DLD1 (cell line): ENCODE measurements around the gene LOXL1.

Experiments
- in situ Hi-C: cut with HindIII; loops from 2 replicates; pipeline ENCODE4 v1.10.0; 2017; ENCODE audit warnings: low sequenced_read_pairs

LOXL1 gene

DNA sequence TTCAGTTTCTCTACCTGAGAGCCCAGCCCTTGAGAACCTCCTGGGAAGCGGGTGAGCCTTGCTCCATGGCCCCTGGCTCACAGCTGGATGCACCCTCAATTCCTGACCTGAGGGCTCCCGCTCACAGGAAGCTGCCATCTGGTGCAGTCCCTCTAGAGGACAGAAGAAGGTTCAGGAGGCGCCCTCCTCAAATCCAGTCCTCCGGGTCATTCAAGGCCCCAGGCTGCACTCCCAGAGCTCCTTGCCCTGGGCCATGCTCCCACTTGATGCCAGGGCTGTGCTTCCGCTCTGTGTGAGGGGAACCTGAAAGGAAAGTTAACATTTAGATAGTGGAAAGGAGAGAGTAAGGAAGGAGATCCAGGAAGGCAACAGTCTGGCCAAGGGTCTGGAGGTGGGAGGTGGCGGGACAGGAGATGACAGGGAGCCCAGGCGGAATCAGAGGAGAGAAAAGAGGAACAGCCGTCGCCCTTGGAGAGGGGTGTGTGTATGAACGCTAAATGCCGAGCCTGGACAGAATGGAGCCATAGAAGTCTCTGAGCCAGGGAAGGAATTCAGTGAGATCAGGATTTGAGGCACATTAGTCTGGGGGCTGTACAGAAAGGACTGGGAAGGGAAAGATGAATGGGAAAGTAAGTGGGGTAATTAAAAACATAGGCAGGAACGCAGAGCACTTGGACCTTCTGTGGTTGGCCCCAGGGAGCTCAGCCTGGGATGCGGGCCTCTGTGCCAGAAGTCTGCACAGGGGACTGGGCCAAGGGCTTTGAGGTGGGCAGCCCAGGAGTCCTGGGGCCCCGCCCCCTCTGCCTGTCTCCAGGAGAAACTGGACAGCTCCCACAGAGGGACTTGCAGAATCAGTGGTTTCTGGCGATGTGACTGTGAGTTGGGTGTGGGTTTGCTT is 26.8 kb upstream of the LOXL1 start:
- in situ Hi-C loops, result no loop called here

DNA sequence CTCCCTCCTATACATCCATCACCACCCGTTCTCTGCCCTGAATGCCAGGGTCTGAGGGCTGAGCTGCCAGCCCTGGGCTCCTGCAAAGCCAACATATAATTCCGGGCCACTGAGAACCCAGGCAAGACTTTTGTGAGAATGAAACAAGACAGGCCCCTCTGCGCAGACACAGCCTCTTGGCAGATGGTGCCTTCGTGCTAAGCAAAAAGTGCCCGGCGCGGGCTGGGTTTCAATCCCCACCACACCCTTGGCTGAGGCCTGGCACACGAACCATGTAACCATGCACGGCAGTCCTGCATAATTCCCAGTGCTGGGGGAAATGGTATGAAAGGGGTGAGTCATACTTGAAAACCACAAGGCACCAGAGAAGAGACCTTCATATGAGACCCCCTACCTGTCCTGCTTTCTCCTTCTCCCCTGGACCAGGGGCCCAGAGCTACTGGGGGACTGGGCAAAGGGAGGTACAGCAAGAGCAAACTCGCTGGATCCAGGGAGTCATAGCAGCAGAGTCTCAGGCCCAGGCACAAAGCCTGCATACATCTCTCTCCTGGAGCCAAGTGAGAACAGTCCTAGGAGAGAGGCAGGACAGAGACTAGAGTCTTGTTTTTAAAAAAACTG is 26.1 kb upstream of the LOXL1 start:
- in situ Hi-C loops, result no loop called here

DNA sequence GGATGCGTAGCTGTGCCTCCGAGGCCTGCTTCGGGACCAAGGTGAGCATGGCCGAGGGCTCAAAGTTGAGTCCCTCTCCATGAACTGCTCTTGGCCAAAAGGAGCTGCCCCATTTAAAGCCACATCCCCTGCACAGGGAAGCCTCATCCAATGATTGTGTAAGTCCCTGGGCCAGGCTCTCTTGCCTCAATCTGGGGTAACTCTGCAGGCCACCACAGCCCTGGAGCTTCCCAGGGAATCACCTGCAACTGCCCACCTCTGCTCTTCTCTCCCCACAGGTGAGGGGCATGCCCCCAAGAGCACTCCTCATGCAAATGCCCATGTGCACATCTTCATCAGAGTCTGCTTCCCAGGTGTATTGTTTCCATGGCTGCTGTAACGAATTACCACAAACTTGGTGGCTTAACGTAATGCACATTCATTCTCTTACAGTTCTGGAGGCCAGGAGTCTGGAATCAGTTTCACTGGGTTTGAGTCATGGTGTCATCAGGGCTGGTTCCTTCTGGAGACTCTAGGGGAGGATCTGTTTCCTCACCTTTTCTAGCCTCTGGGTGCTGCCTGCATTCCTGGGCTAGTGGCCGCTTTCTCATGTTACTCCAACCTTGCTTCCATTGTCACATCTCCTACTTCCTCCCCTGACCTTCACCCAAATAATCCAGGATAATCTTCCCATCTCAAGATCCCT is 25.0 kb upstream of the LOXL1 start:
- in situ Hi-C loops, result no loop called here

- in situ Hi-C loops, result no loop called here
These were observed 23.9 kb upstream of the LOXL1 start for GRCh38 chr15:73902121-73903020.

DNA sequence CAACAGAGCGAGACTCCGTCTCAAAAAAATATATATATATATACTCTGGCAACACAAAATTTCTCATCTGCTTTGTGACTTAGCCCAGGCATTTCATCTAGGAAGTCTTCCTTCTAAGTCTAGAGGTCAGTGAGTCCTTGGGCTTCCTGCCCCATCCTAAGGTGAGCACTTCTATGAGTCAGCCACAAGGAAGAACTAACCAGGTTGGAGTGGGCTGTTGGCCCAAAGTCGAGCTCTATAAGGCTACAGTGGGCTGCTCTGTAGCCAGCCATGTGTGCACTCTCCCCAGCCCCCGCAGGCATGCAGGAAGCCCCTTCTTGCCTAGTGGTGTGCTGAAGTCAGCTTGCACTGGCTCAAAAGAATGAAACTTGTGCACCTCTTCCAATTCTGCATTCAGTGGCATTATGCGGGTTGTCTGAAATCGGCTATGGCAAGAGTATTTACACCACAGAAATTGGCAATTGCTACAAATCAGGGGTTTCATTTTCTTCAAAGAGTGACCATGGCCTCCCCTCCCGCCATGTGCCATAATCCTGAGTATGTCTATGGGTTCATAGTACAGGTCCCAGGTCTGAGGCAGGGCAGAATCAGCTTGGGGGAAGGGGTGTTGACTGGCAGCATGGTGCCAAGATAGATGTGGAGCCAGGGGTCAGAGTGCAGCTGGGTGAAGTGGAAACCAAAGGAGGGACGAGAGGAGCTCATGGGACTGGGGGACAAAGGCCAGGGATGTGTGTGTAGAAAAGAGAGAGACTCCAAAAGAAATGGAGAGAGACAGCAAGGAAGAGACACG is 22.0 kb upstream of the LOXL1 start:
- in situ Hi-C loops, result no loop called here

- in situ Hi-C loops, result no loop called here
These were observed 20.9 kb upstream of the LOXL1 start for GRCh38 chr15:73905225-73905827.

DNA sequence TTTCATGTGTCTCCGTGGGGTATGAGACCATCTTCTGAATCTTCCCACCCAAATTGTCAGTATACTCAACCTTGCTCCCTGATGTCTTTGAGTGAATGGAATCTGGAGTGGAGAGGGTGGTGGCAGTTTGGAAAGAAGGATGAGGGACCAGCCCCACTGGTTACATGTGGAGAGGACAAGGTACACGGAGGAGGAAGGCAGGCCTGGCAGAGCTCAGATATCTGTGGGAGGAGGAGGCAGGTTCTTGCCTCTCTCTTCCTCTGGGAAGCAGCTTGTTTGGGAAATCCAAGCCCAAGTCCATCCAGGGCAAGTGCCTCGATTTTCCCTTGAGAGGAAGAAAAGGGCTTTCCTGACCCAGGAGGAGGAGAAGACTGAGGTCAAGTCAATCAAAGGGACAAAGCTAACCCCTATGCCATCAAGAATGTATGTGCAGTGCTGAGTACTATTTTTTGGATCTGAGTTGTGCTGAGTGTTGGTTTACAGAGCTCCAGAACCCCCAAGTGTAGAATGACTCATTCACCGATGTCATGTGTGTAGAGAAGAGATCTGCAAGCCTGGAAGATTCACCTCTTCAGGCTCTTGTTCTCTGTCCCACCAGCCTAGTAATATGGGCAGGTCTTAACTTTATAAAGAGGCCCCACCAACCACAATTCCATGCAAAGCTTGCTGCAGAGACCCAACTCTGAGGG is 19.8 kb upstream of the LOXL1 start:
- in situ Hi-C loops, result no loop called here

- in situ Hi-C loops, result no loop called here
These were observed 19.2 kb upstream of the LOXL1 start for GRCh38 chr15:73907035-73907408.

- in situ Hi-C loops, result no loop called here
These were observed 18.0 kb upstream of the LOXL1 start for GRCh38 chr15:73908030-73908821.

- in situ Hi-C loops, result no loop called here
These were observed 17.5 kb upstream of the LOXL1 start for GRCh38 chr15:73908822-73909122.

DNA sequence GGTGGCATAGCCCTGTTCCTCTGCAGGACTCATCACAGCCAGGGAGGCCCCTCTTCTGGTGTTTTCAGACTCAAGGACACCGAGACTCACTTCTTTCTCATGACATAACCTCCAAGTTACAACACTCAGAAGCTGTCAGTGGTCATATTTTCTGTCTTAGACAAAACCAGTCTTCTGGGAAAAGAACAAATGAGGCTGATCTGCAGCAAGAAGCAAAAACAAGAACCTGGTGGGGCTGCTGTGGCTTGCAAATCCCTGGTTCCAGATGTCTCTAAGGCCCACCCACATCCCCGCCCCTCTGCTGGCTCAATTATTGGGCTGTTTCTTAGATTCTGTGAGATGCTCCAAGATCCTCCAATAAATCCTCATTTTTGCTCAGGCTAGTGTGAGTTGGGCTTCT is 16.6 kb upstream of the LOXL1 start:
- in situ Hi-C loops, result no loop called here

- in situ Hi-C loops, result no loop called here
These were observed 15.5 kb upstream of the LOXL1 start for GRCh38 chr15:73910522-73911303.

DNA sequence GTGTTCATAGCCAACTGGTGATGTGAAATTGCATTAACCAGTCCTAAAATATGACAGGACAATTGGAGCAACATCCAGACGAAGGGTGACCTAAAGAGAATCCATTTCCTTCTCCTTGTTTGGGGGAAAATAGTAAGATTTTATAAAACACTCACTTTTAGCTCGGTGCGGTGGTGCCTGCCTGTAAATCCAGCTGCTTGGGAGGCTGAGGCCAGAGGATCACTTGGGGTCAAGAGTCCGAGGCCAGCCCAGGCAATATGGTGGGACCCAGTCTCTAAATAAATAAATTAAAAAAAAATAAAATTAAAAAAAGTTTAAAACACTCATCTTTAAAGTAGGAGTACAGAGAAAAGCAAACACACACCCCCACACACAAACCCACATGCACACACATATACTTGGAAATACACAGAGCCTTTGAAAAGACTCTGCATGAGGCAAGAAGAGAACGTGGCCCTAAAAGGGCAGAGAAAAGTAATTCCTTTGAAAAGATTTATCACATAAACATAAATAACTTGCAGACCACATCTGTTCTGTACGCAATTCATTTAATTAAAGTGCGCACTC is 14.1 kb upstream of the LOXL1 start:
- in situ Hi-C loops, result no loop called here

- in situ Hi-C loops, result no loop called here
These were observed 12.1 kb upstream of the LOXL1 start for GRCh38 chr15:73914145-73914544.

- in situ Hi-C loops, result no loop called here
These were observed 11.2 kb upstream of the LOXL1 start for GRCh38 chr15:73915082-73915481.

- in situ Hi-C loops, result no loop called here
These were observed 7.5 kb upstream of the LOXL1 start for GRCh38 chr15:73918784-73919183.

DNA sequence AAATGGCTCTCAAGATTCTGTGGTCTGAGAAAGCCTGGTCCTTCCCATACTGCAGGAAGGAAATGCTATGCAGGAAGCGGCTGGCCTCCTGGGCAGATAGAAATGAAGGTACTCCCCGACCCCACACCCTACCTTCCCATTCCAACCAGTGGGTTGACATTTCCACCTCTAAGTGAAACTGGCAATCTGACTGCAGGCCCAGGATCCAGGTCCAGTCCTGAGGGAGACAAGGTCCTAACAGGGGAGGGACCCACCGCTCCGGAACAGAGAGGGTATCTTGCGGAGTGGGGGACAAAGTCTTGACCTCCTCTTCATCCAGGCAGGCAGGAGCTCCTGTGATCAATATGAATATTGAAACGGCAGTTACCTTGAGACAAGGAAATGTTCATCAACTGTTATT is 6.6 kb upstream of the LOXL1 start:
- in situ Hi-C loops, result no loop called here
